Panc1 (cell line): ENCODE results near the gene PRKAR2B.

ENCODE experiments used
- CTCF ChIP-seq: fragments of 450-650 bp; IDR thresholded peaks from 2 replicates; pipeline ENCODE4 v1.5.1; 2017; ENCODE audit warnings: mild to moderate bottlenecking
- POLR2AphosphoS5 ChIP-seq: IDR thresholded peaks from 2 replicates; pipeline ENCODE4 v1.6.1; 2012; ENCODE audit warnings: mild to moderate bottlenecking, low read depth, low read length, moderate library complexity
- REST ChIP-seq, 2 experiments: IDR thresholded peaks; 2 replicates each; pipeline ENCODE4 v1.6.1; 2011 to 2012; ENCODE audit warnings: low read depth in 2 of 2, control low read depth in 1 of 2, low read length in 1 of 2, mild to moderate bottlenecking in 1 of 2, moderate library complexity in 1 of 2; ENCODE audit not compliant: insufficient read depth in 1 of 2
- SIN3A ChIP-seq: IDR thresholded peaks from 2 replicates; pipeline ENCODE4 v1.6.1; 2012; ENCODE audit warnings: low read depth, mild to moderate bottlenecking, low read length, moderate library complexity, borderline replicate concordance; ENCODE audit not compliant: insufficient read depth

DNA sequence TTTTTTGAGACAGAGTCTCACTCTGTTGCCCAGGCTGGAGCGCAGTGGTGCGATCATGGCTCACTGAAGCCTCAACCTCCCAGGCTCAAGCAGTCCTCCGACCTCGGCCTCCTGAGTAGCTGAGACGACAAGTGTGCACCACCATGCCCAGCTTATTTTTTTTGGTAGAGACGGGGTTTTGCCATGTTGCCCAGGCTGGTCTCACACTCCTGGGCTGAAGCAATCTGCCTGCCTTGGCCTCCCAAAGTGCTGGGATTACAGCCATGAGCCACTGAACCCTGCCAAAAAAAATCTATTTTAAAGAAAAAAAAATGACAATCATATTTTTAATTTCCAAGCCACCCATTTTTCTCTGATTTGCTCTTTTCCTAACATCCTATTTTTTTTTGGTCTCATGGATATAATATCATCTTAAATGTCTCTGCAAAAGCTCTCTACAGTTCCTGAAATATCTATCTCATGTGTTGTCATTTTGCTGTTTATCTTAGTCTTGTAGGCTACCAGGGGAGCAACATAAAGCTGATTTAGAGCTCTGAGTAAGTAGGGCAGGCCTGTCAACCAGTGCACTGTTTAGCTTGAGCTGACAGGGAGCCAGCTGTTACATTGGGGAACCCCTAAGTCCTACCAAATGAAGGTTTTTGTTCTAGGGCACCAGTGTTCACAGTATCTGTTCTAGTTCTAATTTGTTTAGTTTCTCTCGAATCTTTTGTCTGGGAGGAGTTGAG, 94.4 kb downstream of the PRKAR2B start:
- no peak for TF ChIP-seq CTCF
- TF ChIP-seq REST (IDR thresholded peaks at IDR 0.05; ENCODE audit: insufficient read depth in 1 of 2, low read depth in 2 of 2, low read length in 1 of 2) = no peak
- no peak for TF ChIP-seq SIN3A
- TF ChIP-seq POLR2AphosphoS5 = no peak
